Stomach (tissue), 4 donors: ENCODE measurements around the gene FTO.

Experiments used
- CTCF ChIP-seq, 7 experiments: fragments of 450-650 bp in 4 of 7; fragments of 200-600 bp in 3 of 7; sonication (generic) in 3 of 7; IDR thresholded peaks; one replicate each; pipeline ENCODE4 v1.5.1; 2016 to 2019; ENCODE audit warnings: antibody characterized with exemption in 7 of 7, control low read depth in 2 of 7, mild to moderate bottlenecking in 1 of 7
- EP300 ChIP-seq: sonication (generic); formaldehyde crosslinking; IDR thresholded peaks from one replicate; pipeline ENCODE4 v1.6.1; 2017; ENCODE audit warnings: antibody characterized with exemption
- POLR2A ChIP-seq, 4 donors: fragments of 450-650 bp; IDR thresholded peaks; one replicate each; pipeline ENCODE4 v1.6.1; 2016; ENCODE audit warnings: antibody characterized with exemption in 4 of 4, control low read depth in 2 of 4, mild to moderate bottlenecking in 1 of 4, moderate library complexity in 1 of 4
- POLR2AphosphoS5 ChIP-seq, 3 donors: sonication (generic); formaldehyde crosslinking; IDR thresholded peaks; one replicate each; pipeline ENCODE4 v1.6.1; 2016; ENCODE audit warnings: antibody characterized with exemption in 3 of 3

GRCh38 chr16:54178478-54178976, 474.6 kb downstream of the FTO start:
- no peak for TF ChIP-seq CTCF (IDR thresholded peaks at IDR 0.05)
- TF ChIP-seq POLR2A (IDR thresholded peaks at IDR 0.05), result no peak
- TF ChIP-seq POLR2AphosphoS5 (IDR thresholded peaks at IDR 0.05), result no peak
- TF ChIP-seq EP300, result no peak
